MM.1S (cell line): ENCODE results near the gene FNTB.

Source experiments
- EZH2phosphoT487 ChIP-seq: fragments of 300-600 bp; sonication (generic); IDR thresholded peaks from 2 replicates; pipeline ENCODE4 v1.6.1; 2018; ENCODE audit warnings: antibody characterized with exemption, low read length
- TF ChIP-seq, protein P1 (sequence below): fragments of 300-600 bp; sonication (generic); IDR thresholded peaks from 2 replicates; pipeline ENCODE4 v1.5.1; 2016; ENCODE audit warnings: antibody characterized with exemption, low read length, mixed read lengths

DNA sequence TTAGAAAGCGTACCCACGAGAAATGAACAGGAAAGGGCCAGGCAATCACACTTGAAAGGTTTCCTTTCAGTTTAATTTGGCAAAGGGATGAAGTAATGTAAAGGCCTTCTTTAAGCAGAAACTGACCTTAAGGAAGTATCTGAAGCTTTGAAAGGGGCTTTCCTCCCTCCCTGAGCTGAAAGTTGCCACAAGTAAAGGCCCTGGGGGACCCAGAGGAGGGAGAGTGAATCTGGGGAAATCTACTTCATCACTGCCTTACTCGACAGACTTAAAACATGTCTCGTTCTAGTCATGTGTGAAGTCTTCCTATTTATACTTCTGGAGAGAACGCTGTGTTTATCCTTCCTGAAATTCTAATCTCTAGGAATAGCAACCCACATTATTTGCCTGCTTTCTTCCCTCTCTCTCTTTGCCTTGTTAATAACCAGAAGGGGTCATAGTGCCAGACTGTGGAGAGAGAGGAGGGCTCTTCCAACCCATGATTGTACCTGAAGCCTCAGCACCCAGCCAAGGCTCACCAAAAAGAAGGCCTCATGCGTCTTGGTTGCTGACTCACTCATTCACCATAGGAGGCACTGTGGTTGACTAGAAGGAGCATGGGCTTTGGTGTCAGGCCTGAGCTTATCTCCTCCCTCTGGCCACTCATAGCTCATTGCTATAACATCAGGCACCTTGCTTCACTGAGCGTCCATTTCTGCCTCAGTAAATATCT, 33.9 kb upstream of the FNTB start:
- TF ChIP-seq, protein P1, sequence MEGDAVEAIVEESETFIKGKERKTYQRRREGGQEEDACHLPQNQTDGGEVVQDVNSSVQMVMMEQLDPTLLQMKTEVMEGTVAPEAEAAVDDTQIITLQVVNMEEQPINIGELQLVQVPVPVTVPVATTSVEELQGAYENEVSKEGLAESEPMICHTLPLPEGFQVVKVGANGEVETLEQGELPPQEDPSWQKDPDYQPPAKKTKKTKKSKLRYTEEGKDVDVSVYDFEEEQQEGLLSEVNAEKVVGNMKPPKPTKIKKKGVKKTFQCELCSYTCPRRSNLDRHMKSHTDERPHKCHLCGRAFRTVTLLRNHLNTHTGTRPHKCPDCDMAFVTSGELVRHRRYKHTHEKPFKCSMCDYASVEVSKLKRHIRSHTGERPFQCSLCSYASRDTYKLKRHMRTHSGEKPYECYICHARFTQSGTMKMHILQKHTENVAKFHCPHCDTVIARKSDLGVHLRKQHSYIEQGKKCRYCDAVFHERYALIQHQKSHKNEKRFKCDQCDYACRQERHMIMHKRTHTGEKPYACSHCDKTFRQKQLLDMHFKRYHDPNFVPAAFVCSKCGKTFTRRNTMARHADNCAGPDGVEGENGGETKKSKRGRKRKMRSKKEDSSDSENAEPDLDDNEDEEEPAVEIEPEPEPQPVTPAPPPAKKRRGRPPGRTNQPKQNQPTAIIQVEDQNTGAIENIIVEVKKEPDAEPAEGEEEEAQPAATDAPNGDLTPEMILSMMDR: no peak
- no peak for TF ChIP-seq EZH2phosphoT487
